Ovary (tissue), 3 donors: ENCODE data around the gene LOC128125822.
A peak's percentile ranks its signal among the peaks of the same experiment; 100 is the strongest.

ENCODE experiments used
- EP300 ChIP-seq: sonication (generic); formaldehyde crosslinking; IDR thresholded peaks from one replicate; pipeline ENCODE4 v1.6.1; 2017; ENCODE audit warnings: antibody characterized with exemption
- TF ChIP-seq, protein P1 (sequence below), 3 donors: fragments of 450-650 bp in 2 of 3; fragments of 200-600 bp in 1 of 3; IDR thresholded peaks; one replicate each; pipeline versions ENCODE4 v1.5.1 to v1.8.0; 2016 to 2022; ENCODE audit warnings: antibody characterized with exemption in 3 of 3, mild to moderate bottlenecking in 1 of 3
- donor health status: DM: no; HTN: no; CAD: no.

DNA sequence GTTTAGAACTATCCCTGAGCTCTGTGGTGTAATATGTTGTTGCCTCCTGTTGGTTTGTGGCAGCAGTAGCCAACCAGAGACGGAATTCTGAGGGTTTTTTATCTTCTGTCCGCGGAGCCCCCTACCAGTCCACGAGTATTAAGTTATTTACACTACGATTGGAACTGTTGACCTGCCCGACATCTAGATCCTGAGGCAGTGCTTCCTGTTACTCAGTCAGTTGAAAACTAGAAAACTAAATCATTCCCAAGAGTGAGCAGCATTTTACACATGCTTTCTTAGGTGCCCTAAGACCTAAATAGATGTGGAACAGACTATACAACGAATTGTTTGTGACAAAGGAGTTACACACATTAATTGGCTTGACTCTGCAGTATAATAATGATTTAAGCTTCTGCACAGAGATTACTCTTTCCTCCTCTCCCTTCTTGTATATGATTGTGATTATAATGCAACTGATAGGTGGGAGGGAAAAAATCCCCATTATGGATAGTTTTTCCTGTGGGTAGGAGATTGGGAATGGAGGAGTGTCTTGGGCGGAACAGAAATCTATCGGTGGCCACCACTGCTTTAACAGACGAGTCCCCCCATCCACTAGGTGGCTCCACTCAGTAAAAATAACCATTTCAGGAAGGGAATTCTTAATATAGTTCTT is 1.7 kb downstream of the LOC128125822 start:
- TF ChIP-seq EP300 = no peak
- TF ChIP-seq, protein P1, sequence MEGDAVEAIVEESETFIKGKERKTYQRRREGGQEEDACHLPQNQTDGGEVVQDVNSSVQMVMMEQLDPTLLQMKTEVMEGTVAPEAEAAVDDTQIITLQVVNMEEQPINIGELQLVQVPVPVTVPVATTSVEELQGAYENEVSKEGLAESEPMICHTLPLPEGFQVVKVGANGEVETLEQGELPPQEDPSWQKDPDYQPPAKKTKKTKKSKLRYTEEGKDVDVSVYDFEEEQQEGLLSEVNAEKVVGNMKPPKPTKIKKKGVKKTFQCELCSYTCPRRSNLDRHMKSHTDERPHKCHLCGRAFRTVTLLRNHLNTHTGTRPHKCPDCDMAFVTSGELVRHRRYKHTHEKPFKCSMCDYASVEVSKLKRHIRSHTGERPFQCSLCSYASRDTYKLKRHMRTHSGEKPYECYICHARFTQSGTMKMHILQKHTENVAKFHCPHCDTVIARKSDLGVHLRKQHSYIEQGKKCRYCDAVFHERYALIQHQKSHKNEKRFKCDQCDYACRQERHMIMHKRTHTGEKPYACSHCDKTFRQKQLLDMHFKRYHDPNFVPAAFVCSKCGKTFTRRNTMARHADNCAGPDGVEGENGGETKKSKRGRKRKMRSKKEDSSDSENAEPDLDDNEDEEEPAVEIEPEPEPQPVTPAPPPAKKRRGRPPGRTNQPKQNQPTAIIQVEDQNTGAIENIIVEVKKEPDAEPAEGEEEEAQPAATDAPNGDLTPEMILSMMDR (IDR thresholded peaks at IDR 0.05) = peak in 1 of 3 donors; percentile 20
